HG03103 (cell line): ENCODE results near the gene NOTCH1.

Experiments used
- ATAC-seq: cut with Tn5 transposase; IDR thresholded peaks from one replicate; pipeline ENCODE4 v1.9.1; 2021; ENCODE audit warnings: low read depth; ENCODE audit not compliant: unreplicated experiment

NOTCH1 gene

DNA sequence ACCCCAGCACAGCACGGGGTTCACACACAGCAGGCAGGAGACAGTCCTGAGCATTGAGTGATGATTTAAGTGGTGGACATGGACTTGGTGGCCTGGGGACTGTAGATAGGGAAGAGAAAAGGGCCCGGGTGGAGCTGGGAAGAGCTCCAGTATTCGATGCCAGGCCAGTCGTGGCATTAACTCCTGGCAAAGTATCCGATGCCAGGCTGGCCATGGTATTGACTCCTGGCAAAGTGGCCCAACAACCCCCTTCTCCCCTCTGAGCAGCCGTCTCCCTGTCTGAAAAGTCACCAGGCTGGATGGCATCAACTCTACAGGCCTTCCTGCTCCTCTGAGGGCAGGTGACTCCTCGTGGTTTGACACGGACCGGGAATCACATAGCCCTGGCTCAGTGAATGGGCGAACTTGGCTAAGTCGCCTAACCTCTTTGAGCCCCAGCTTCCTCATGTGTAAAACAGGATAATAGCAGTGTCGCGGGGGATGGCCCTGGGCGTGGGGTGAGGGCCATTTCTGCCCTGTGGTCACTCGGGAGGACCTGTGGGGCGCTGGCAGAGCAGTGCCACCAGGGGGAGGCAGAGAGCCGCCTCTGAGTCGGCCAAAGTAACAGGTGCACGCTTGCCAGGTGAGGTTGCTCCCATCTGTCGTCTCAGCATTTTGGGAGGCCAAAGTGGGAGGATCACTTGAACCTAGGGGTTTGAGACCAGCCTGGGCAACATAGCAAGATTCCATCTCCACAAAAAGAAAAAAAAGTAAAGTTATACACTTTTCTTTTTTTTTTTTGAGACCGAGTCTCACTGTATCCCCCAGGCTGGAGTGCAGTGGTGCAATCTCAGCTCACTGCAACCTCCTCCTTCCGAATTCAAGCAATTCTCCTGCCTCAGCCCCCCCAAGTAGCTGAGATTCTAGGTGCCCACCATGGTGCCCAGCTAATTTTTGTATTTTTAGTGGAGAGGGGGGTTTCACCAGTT is 57.3 kb downstream of the NOTCH1 start:
- ATAC-seq: no peak

DNA sequence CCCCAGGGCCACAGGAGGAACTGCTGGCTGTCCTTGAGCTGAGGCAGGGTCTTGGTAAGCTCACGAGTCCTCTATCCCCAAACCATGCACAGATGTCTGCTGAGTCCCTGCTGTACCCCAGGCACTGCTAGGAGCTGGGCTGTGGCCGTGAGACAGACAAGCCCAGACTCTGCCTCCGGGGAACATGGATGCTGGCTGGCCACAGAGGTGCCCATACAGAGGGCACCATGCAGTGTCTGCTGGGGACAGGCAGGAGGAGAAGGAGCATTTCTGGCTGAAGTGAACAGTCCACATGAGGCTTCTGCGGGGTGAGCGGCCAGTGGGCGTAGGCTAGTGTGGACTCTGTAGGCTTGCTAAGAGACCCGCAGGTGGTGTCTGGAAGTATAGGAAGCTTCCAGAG is 58.2 kb downstream of the NOTCH1 start:
- no peak for ATAC-seq

DNA sequence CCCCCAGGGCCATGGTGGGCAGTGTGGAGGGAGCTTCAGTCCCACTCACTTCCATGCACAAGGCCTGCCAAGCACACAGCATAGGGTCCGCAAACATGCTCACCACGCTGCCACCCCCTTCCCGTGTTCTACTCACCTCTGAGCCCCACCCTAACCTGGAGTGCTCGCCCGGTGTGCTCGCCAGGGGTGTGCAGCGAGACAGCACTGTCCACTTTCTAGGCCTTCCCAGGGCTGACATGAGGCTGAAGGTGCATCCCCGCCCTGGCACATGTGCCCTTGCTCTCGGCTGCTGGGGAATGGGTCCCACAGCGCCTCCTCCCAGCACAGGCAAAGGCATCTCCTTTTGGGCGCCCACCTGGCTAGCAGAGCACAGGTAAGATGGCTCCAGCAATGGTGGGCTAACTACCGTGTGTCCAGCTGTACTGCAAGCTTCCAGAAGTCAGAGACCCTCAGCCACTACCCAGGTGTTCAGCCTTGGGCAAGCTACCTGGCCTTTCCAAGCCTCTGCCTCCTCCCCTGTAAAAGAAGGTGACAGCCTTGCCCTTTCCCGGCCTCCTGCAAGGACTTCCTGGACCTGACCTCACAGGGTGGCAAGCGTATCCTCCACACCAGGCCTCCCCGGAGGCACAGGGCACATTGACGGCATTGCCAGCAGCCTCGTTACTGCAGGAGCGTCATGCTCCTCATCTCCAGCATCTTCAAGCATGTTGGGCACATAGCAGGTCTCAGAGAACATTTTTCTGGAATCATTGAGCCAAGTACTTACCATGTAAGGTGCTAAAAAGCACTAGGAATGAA is 58.8 kb downstream of the NOTCH1 start:
- ATAC-seq: no peak

DNA sequence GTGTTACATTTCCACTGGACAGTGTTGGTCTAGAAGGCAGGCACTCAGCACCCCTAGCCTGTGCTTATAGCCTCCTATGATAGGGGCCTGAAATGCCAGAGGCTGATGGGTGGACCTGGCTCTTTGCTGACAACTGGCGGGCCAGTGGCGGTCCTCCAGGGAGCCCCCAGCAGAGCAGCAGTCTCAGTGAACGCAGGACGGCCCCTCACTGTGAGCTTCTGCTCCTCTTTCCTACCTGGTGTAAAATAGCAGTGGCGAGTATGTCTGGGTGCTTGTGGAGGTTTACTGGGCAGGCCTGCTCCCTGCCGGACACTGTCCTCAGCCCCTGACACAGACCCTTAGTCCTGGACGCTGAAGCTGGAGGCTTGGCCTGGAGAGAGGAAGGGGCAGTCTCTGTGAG is 59.7 kb downstream of the NOTCH1 start:
- no peak for ATAC-seq

DNA sequence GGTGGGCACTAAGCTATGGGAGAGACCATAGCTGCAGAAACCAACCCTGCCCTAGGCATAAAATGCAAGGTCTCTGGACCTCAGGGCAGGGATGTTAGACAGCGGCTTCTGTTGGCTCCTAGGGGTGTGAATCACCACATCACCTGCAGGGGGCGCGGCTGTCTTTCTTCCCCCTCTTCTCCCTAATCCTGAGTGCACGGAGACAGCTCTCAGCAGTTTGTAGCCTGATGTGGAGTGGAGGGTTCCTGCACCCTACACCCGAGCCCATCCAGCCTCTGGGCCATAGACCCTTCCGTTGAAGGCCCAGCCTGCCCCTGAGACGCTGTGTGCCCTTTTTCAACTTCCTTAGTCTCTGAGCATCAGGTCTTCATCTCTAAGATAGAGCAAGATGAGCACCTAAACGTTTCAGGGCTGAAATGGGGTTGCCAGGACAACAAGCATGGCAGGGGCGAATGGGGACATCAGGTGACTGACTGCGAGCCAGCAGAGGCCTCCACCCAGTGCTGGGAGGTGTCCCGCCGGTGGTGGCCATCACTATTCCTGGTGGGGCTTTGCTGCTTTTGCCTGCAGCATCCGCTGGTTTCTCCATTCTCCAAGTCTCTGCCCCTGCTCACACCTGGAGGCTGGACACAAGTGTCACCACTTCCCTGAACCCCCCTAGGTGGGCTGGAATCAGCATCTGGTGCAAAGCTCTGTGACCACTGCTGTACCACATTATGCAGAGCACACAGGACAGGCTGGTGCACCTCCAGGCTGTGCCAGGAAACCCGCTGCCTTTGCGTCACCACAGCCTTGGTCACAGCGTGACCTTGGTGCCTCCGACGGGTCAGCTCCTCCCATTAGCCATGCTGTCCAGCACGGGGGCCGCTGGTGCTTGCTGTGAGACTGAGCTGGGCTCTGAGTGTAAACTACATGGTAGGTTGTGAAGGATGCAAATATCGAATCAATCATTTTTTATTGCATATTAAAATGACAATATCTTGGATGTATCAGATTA is 60.5 kb downstream of the NOTCH1 start:
- no peak for ATAC-seq

DNA sequence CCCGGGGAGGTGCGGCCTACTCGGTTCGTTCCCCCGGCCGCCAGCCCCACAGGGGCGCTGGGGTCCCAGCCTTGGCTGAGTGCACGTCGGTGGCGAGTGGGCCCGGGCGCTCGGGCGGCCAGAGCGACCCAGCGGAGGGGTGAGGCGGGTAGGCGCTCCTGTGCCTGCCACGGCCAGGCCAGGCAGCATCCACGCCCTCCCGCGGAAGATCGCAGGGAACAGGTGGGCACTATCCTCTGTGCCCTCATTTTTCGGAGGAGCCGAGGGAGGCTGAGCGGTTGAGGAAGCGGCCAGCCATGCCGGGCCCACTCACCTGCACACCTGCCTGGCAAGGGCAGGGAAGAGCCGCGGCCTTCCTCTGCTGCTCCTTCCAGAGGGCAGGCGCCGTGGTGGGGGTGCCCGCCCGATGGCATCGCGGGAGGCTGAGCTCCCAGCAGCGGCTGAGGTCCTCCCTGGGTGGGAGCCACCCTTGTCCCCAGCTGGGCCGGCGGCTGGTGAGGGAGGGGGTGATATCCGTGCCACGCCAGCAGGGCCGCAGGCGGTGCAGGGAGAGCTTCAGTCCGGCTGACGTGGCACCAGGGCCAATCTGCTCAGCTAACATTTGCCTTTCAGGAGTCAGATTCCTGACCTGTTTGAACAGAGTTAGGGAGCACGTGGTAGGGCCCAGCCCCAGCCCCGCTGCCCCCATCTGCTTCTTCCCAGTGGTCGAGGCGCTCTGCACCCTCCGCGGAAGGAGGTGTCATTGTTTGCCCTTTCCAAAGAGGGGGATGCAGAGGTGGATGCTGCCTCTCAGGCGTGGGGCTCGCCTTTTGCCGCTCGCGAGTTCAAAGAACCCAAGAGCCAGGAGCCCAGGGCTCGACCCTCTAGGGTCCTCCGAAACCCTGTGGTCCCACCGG is 61.4 kb downstream of the NOTCH1 start:
- ATAC-seq: no peak

DNA sequence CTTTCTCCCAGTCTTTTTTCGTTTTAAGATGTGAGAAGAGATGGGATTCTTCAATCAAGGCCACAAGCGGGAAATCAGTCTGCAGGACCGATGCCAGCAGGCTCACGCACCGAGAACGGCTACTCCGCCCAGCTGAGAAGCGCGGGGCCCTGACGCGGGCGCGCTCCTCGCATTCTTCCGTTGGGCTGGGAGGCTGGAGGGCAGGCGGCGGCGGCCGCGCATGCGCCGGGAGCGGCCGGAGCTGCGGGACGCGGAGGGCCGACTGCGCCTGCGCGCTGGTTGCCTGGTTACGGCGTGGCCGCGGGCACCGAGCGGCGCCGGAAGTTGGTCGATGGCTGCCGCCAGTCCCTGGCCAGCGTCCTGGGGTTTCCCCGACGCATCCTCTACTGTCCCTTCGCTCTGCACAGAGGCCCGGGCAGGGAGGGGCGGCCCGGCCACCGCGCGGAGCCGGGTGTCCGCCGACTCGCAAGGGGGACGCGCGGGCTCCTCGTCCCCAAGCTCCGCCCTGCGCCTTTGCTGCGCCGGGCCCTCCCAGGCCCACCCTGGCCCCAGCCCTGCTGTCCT is 62.2 kb downstream of the NOTCH1 start:
- ATAC-seq: peak; percentile 44

DNA sequence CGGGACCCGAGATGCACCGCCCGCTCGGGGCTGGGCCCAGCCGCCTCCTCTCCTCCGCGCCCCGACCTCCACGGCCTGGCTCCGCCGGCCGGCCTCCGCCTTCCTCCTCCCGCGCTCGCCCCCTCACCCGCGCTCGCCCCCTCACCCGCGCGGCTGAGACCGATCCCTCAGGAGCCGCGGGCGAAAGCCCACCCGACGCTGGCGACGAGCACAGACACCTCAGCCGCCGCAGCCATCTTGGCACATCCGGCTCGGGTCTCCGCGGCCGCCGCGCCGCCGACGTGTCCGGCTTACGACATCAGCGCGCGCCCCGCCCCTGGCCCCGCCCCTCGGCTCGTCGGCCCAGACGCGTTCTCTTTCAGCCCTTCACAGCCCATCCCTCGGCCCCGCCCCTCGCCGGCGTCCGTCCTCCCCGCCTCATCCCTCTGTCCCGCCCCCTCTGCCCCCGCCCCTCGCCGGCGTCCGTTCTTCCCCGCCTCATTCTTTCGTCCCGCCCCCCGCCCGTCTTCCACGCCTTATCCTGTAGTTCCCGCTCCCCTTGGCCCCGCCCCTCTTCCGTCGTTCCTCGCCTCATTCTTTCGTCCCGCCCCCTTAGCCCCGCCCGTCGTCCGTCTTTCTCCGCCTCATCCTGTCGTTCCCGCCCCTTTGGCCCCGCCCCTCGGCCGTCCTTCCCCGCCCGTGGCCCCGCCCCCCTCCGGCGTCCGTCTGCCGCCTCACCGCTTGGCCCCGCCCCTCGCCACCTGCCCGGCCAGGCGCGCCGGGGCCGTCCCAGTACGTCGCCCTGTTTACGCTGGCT is 62.9 kb downstream of the NOTCH1 start, which contains the start of gene SEC16A:
TSS of gene SEC16A (minus strand) at position 248 of the 796 bp plus-strand sequence. CDS start 5,425 bp downstream, outside the sequence.
- ATAC-seq: peak; percentile 48

DNA sequence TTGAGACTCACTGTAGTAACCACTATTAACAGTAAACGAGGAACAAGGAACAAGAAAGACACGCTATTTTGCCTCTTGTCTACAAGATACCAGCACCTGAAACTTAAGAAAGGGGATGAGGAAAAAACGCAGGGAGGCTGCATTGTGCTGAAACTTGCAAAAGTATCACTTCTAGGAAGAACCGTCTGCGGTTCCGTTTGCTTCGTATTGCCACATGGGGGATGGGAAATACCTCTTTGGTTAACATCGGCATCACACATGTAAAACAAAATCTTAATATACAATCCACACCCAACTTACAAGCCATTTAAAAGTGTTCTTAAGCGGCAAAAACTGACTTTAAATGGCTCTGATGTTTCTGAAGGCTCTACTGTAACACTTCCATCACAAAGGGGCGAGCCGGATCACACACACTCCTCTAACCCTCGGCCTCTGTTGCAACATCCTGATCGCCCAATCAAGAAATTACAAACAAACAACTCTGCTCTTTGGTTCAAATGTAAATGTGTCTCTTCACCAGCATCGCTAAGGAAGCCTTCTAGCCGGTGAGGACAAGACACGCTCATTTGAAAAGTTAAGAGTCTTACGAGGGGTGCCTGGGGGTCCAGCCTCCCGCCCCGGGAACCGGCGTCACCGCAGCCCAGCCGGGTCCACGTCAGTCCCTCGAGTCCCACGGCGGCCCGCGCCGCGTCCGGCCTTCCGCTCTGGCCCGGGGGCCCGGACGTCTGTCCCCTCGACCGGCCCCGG is 63.6 kb downstream of the NOTCH1 start:
- no peak for ATAC-seq

DNA sequence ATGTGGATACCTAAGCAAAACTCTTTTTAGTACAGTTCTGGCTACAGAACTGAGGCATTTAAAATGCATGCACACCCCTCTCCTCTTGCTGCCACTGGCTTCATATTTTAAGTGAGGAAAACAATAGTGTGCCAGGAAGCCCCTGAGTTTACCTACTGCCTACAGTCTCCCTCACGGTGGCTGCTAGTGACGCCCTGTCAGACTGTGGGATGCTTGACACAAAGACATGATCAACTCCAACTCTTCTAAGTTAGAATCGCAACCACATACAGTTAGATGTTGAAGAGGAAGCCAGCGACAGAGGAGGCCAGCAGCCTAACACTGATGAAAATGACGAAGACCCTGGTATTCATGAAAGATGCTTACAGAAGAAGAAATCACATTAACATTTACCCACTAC is 64.3 kb downstream of the NOTCH1 start:
- ATAC-seq: no peak

DNA sequence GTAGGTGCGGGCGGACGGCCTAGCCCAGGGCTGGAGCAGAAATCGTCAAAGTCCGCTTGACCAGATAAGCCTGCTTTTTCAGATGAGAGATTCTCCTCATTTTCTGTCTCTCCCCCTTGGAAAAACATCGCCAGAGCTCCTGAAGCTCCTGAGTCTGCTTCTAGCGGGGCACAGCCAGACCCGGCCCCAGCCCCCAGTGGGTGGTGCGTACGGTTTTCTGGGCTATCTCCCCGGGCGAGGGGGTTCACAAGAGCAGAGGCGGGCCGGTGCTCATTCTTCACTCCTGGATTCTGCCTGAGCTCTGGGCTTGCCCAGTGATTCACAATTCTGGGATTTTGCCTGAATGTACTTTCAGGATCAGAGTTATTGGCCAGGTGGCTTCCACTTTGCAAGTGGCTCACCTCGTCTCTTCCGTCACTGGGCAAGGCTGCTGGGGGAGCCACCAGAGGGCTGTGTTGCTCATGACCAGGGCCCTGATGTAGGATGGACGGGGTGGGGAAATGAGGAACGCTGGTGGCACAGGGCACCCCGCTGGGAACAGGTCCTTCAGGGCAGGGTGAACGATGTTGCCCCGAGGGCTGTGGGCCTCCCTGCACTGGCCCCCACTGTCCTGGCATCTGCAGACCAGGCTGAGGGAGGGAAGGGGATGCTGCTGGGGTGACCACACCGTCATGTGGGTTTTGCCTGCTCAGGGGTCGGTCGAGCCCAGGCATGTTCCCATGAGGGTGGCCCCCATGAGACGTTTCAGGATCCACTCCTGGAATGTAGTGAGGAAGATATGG is 69.3 kb downstream of the NOTCH1 start:
- ATAC-seq: no peak

DNA sequence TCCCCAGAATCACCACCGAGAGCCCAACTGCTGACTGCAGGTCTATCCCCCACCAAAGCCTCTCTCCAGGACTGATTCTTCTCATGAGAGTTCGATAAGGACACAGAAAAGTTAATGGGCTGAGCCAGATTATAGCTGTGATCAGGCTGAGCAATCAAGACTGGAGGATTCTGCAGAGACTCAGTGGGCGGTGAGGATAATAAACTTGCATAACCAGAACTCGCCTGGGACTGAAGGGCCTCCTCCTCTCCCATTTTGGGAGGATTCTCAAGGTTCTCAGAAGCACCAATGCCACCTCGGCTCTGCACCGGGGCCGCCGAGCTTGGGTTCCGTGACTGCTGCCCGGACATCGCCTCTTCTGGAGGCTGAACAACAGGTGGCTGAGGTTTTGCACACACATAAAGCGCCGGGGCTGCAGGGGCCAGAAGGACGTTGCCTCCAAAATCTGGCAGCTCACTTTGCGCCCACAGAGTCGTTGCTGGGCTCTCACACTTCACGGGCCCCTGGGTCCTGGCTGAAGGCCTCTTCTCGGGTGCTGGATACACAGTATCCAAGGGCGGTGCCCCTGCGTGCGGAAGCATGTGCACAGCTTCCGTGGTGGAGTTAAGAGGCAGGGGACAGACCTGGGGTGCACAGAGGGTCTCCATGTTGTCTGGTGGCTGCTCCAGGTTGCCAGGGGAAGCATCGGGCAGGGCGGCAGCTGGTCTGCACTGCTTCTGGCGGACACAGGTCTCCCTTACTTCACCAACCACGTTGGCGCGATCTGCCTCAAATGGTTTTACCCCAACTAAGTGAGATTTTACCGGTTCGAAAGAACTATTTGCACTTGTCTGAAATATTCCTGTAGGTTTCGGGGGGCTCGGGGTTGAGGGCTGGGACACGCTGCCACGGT is 70.6 kb downstream of the NOTCH1 start:
- ATAC-seq: no peak

DNA sequence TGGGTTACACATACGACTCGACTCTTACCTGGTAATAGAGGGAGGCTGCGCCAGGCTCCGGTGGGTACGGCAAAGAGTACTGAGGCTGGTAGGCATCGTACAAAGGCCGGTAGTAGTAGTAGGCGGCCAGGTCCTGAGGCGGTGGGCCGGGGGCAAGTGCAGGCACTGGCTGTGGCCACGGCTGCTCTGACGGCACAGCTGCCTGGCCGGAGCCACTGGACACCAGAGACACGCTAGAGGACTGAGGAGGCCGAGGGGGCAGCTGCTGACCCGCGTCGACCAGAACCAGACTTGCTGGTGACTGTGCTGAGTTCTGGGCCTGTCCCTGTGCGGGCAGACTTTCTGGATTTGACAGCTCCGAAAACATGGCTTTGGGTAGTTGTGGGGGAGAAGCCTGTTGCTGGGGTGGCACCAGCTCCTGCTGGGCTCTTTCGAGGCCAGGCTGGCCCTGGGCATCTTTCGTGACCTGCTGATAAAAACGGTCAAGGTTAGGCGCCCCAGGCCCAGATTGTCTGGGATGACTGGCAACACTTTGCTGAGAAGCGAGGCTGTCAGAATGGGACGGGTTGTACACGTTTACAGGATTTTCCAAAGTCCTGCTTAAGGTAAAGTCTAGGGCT is 71.7 kb downstream of the NOTCH1 start:
- no peak for ATAC-seq

DNA sequence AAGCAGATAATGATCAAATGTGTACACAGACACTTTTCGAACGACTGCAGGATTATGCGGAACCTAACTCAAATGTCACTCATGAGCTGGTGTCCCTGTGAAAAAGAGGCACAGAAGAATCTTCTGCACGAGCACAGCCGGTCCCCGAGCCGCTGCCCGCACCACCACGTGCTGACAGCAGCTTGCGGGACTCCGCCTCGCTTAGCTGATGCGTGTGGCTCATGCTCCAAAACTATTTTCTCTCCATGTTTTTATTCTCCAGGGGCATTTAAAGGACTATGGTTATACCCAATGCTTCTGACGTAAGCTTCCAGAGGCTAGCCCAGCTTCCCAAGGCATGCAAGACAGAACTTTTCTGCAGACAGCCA is 72.5 kb downstream of the NOTCH1 start:
- no peak for ATAC-seq

DNA sequence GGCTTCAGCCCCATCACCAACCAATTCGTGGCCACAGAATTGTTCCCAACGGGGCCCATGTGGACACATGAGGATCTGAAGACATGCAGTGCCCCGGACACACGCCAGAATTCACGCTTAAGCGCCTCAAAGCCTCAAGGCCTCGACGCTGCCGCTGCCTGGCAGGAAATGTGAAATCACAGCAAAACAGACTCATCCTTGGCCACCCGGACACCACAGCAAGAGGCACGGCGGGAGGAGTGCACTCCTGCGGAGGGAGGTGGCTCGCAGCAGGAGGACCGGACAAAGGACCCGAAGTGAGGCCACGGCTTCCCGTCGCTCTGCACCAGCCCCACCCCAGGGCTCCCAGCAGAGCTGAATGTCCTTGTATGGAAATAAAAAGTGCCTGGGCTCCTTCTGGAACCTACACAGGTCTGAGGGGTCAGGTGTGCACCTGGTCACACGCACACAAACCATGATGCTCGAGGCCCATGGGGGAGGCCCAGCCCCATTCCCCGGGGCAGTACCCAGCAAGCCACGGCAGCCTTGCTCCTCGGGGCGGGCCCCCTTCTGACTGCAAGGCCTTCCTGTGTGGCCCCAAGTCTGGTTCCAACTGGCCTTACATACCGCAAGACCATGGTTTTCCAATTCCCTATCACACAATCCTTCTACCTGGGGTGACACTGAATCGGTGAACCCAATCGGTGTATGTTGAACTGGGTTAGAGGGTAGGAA is 73.1 kb downstream of the NOTCH1 start:
- ATAC-seq: no peak
